GM19438 (cell line): ENCODE measurements around the gene KCNT2.

Experiments used
- ATAC-seq: cut with Tn5 transposase; IDR thresholded peaks from one replicate; pipeline ENCODE4 v1.9.1; 2021; ENCODE audit warnings: low read depth; ENCODE audit not compliant: unreplicated experiment

KCNT2 gene

DNA sequence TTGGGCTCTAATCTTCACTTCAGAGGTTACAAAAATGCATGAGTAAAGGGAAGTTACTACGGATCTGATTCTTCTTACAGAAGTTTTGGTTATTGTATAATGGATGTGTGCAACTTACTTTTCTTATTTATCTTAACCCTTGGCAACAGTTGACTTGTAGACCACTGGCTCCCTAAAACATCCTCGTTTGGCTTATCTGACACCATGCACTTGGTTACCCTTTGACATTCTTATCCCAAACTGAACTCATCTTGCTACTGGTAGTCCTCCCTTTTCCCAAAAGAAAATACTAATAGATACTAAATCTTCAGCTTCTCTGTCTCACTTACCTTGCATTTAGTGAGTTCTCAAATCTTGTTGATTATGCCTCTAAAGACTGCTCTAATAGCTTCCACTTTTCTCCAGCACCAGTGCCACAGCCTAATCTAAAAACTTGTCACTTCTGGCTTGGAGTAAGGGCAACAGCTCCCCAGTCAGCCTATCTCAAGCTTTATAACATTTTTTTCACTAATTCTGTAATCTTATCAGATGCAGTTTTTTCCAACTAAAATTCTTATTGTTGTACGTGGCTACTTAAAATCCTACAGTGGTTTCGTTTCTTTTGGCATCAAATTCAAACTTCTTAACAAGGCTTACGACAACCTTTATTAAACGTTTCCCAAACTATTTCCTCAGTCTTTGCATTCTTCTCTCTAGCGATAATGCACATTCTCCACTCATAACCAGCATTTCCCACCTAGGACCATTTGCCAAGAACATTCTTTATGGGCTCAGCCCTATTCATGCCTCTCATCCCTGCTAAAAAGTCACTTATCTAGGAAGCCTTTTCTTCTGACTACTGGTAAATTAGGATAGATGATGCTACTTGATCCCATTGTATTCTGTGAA, 204.2 kb downstream of the KCNT2 start:
- ATAC-seq = no peak

- no peak for ATAC-seq
These were observed 206.3 kb downstream of the KCNT2 start for GRCh38 chr1:196401891-196402290.

GRCh38 chr1:196401452-196401833, 206.8 kb downstream of the KCNT2 start:
- ATAC-seq = no peak

DNA sequence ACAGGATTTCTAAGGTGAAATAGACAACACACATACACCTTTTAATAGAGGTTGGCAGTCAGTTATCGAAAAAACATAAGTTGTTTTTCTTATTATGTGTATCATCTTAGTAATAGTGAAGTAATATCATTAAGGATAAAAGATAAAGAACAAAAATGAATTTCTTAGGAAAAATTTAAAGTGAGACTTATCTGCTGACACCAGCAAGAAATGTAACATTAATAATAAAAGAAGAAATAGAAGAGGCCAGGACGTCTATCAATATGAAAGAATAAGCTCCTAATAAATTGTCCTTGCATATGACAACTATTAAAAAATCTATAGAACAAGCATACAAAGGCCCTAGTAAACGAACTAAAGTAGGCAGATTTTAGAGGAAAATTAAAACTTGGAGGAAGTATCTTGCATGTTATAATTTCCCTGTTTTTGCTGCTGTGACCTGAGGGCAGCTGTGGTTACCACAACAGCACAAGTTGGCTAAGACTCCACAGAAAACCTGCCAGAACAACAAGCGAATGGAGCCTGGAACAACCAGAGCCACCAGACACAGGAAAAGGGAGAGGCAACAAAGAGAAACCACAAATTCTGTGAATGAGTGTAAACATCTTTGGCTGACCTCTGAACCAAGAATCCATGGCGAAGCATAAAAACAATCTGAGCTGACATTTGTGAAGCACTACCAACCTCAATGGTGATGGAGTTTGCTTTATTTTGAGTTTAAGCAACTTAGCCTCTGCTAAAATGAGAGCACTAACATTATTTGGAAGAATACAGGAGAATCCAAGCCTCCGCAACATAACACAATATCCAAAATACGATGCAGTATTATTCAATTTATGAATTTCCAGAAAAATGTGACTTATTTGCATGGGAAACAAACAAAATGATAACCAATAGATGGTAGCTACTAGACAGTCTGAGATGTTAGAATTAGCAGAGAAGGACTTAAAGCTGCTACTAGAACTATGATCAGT, 207.5 kb downstream of the KCNT2 start:
- no peak for ATAC-seq

DNA sequence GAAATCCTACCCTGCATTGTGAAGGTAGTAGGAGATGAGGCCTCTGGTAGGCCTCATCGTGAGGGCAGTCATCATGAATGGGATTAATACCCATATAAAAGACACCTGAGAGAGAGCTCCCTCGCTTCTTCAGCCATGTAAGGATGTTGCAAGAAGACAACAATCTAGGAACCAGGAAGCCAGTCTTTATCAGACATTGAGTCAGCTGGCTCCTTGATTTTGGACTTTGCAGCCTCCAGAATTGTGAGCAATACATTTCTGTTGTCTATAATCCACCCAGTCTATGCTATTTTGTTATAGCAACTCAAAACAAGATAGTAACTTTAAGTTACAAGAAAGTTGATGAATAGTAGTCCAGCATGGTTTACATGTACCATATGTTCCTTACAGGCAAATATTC, 208.5 kb downstream of the KCNT2 start:
- ATAC-seq = no peak

DNA sequence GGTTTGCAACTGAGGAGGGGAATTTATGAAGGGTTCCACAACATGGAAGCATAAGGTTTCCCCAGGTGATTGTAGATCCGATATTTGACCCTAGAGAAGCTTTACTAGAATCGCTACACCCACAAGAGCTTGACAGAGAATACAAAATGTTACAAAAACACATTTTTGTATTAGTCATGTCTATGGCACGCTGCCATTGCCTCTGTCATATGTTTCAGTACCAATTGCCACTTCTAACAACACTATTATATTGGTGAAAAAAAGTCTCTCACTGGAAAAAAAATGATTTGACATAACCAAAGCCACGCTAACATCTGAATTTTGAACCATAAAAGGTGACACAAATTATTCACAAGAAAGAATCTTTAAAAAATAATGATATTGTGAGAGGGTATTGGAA, 214.5 kb downstream of the KCNT2 start:
- ATAC-seq = no peak

DNA sequence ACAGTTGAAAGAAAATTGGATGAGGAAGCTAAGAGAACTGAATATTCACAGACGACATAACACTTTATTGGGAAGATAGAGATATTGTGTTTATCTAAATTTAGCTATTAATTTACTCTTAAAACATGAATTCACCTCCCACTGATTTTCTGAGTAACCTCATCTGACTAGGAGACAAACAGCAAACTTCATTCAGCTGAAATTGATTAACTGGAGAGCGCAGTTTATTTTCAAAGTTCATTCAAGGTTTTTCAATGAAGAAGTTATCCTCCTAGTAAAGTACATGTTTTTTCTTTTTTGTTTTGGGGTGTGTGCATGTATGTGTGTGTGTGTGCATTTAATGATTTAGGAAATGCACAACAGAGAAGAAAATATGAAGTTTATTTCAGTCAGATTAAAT, 215.0 kb downstream of the KCNT2 start:
- ATAC-seq = no peak

DNA sequence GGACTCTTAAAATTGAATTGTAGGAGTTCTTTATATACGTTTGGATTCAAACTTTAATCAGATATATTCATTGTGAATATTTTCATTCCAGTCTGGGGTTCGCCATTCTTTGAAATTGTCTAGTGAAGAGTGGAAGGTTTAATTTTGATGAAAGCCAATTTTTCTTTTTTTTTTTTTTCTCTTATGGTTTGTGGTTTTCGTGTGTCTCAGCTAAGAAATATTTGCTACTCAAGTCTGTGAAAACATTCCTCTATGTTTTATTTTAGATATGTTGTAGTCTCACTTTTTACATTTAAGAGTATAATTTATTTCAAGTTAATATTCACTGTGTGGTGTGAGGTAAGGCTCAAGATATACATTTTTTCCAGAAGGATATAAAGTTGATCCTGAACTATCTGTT, 220.5 kb downstream of the KCNT2 start:
- no peak for ATAC-seq

DNA sequence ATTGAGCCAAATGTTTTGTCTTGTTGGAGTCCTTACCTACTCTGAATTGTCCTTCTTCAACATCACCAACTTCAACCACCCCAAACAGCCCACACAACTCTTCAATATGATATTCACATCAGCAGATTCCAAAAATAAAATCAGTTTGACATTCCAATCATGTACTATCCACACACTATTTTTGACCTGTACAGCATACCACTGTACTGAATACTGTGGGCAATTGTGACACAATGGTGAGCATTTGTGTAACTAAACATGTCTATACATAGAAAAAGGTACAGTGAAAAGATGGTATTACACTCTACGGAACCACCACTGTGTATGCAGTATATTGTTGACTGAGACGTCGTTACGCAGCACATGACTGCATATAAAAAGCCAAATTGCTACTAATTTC, 223.1 kb downstream of the KCNT2 start:
- ATAC-seq = no peak

DNA sequence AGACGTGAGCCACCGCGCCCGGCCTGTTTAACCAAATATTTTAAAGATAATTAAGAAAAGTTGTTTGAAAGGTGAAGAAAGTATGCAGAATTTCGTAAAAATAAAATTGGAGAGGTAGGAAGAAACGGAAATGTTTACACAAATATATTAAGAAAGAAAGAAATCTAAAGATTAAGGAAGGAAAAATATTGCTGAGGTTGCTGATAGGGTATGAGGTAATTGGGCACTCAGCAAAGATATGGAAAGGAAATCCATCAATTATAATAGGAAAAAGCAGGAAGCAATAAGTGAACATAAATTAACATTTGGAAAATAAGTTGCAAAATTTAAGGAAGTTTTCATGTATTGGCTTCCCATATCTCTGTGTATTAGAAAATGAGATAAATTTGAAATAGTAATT, 225.9 kb downstream of the KCNT2 start:
- no peak for ATAC-seq

- ATAC-seq = no peak
These were observed 226.7 kb downstream of the KCNT2 start for GRCh38 chr1:196381544-196381943.

- no peak for ATAC-seq
These were observed 227.9 kb downstream of the KCNT2 start for GRCh38 chr1:196380316-196380715.

DNA sequence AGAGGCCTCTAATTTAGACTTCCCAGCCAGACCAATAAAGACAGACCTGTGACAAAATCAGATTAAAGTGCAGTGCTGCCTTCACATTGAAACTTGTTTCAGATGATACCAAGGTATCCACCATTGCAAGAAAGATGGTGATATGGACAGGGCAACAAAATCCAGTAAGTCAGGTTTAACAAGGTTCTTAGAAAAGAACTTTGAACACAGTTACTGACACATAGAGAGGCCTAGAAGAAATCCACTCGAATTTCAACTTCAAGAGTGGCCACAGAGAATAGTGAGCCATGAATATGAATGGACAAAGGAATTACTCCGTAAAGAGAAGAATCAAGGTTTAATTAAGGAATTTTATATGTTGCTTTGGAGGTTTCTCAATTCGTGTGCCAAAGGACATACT, 230.4 kb downstream of the KCNT2 start:
- no peak for ATAC-seq

GRCh38 chr1:196376630-196377328, 231.5 kb downstream of the KCNT2 start:
- ATAC-seq = no peak

GRCh38 chr1:196373798-196374197, 234.4 kb downstream of the KCNT2 start:
- ATAC-seq = no peak

DNA sequence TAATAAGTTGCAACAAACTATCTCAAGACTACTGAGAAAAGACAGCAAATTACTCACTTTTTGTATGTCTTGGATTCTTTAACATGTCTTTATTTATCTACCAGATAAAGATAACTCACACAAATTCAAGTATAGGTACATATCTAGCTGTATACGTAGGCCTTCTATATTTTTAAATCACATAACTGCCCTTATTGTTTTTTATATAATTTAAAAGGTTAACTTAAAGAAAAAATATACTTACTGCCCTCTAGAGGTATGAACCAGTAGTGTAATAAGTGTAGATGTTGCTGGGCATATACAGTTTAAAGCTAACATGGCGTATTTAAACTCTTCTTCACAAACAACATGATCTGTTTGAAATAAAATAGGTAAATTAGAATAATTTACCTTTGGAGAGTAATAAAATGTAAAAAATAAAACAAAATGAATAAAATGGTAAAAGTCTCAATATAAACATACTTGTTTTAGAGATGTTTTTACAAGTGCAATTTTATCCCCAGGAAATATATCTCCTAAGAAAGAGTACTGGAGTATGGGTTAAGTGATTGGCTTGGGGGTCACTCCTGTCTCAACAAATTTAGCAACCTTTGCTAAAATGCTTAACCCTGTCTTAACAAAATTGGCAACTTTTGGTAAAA, 235.2 kb downstream of the KCNT2 start:
- ATAC-seq = no peak

DNA sequence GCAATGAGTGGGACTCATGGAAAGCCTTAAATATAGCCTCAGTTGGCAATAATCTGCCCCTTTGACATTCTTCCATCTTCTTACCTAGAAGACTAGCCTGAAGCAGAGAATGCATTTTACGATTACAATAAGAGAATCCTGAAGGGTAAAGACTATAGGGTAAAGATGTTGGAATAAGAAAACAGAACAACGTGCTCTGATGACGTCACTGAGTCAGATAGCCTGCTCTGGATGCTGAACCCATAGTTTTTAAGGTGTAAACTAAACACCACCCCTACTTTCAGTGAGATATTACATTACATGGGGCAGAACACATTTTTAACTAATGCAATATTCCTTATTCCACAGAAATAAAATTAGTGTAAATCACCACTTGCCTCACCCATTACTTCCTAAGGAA, 240.4 kb downstream of the KCNT2 start:
- no peak for ATAC-seq

DNA sequence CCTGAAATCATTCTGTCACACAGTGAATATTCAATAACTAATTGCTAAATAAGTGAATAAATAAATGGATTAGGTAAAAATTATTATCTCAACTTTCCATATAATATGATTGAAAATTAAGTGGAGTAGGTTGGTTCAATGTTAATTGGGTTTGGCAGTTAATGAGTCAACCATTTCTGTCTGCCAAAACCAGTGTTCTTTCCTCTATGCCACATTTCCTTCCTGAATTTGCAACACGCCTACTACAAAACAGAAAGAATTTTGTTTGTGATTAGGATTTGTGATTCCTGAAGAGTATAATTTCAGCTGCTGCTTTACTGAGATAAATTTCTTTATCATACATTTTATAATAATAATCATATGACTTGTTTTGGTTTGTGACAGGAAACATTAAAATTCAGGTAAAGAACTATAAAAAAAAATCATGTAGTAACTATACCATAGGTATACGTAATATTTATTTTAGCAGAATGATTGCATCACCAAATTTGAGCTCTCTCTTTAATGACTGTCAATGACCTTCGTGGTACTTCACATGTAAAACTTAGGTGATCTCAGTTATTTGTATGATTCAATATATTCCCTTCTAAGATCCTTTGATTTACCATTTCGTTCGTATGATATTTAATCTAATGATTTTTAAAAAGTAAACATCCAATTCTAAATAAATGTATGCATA, 241.3 kb downstream of the KCNT2 start:
- no peak for ATAC-seq

DNA sequence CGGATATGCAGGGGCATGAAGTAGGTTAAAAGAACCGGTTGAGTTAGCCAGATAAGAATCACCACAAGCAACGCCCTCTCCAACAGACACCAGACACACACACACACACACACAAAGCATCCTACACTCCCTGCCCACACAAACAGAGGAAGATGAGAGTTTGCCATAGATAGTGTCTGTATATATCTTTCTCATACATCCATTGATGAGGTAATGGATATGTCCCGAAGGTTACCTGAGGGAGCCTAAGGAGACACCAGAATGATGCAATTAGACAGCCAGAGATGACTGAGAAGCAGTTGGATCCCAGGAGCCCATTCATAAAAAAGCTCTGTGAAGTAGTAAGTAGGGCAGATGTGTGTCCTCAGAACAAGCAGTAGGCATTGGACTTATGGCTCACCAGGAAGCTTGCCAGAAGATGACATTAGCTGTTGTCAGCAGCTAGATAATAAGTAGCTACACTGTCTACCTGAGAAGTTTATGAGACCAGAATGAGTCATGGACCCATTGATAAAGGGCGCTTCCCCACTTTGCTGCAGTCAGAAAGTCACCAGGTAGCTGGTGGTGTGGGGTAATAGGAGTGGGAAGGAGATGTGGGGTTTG, 247.0 kb downstream of the KCNT2 start:
- ATAC-seq = no peak
